K562 (cell line): ENCODE measurements around the gene TMEM184A. TPM values are rescaled to one million over a fixed set of nuclear protein-coding genes. Genes with fewer than 3 reads are reported as not detected.

Experiments used
- ATAC-seq: fragments of 200-7000 bp; cut with Tn5 transposase; 3 replicates; pipeline ENCODE4 v1.9.1; 2020; ENCODE audit warnings: moderate library complexity
- BruUV-seq: library from RNA; stranded (reverse); fragments of 400-500 nt; replicated peaks from 2 replicates; lab custom pipeline; 2021; lab: Mats Ljungman, UMichigan
- CTCF ChIA-PET: fragments of 300-600 bp; formaldehyde crosslinking; extraction: SDS; loops from one replicate; lab custom pipeline; 2021; ENCODE audit warnings: low intra/inter-chr PET ratio; lab: Yijun Ruan, JAX
- POLR2A ChIA-PET: fragments of 300-600, 350-650 bp; sonication (Branson Sonifier 250); formaldehyde crosslinking; extraction: SDS; loops from one replicate; lab custom pipeline; 2021; ENCODE audit warnings: antibody characterized with exemption, inconsistent platforms; lab: Yijun Ruan, JAX
- DNase-seq, 4 experiments: peaks; one replicate each; pipeline versions ENCODE4 v3.0.0 to v3.0.0-alpha.2; 2011 to 2018; ENCODE audit warnings: low spot score in 3 of 4, mixed read lengths in 3 of 4; ENCODE audit errors: extremely low read depth in 1 of 4
- FAIRE-seq: peaks from 2 replicates; lab custom pipeline; 2011; peaks lifted over from hg19 to GRCh38; lab: Jason Lieb, UNC
- H2AFZ ChIP-seq: 2 replicates; pipeline ENCODE4 v1.6.0; 2011; ENCODE audit warnings: low read depth, low read length, control low read depth, inconsistent platforms
- H3K27ac ChIP-seq: fragments of 200-600 bp; 3 replicates; pipeline ENCODE4 v1.8.0; 2011; ENCODE audit warnings: low read depth, mild to moderate bottlenecking, control low read depth, inconsistent platforms, low read length, moderate library complexity, mixed read lengths; ENCODE audit errors: extremely low read depth
- H3K27me3 ChIP-seq, 2 experiments: fragments of 300-600 bp in 1 of 2; 2 replicates in 1 of 2; 3 replicates in 1 of 2; pipeline versions ENCODE4 v1.6.0 to v1.8.0; 2011; ENCODE audit warnings: inconsistent platforms in 2 of 2, low read length in 2 of 2, mild to moderate bottlenecking in 1 of 2, mixed read lengths in 1 of 2, moderate library complexity in 1 of 2; ENCODE audit not compliant: control insufficient read depth in 2 of 2, insufficient read depth in 2 of 2
- H3K36me3 ChIP-seq: fragments of 300-600 bp; 3 replicates; pipeline ENCODE4 v1.8.0; 2011; ENCODE audit warnings: mild to moderate bottlenecking, low read length, inconsistent platforms; ENCODE audit not compliant: control insufficient read depth, insufficient read depth
- H3K4me1 ChIP-seq, 2 experiments: fragments of 200-600 bp in 1 of 2; replicated peaks in 1 of 2; 2 replicates in 1 of 2; 3 replicates in 1 of 2; pipeline versions ENCODE4 v1.5.1 to v1.8.0; 2011; ENCODE audit warnings: inconsistent platforms in 2 of 2, low read length in 2 of 2, mild to moderate bottlenecking in 1 of 2, mixed read lengths in 1 of 2, moderate library complexity in 1 of 2; ENCODE audit not compliant: control insufficient read depth in 2 of 2, insufficient read depth in 2 of 2
- H3K4me2 ChIP-seq: 2 replicates; pipeline ENCODE4 v1.6.1; 2011; ENCODE audit warnings: low read length, control low read depth, inconsistent platforms, mixed read lengths; ENCODE audit not compliant: insufficient read depth
- H3K4me3 ChIP-seq: fragments of 200-600 bp; sonication (generic), shearing (Covaris generic); 2 replicates; pipeline ENCODE4 v1.5.1; 2016; ENCODE audit warnings: control low read depth, inconsistent platforms
- H3K79me2 ChIP-seq: fragments of 200-600 bp; 3 replicates; pipeline ENCODE4 v1.8.0; 2011; ENCODE audit warnings: low read length, inconsistent platforms; ENCODE audit not compliant: control insufficient read depth, insufficient read depth
- H3K9ac ChIP-seq, 2 experiments: 2 replicates each; pipeline versions ENCODE4 v1.6.0 to v1.6.1; 2011; ENCODE audit warnings: low read depth in 2 of 2, low read length in 2 of 2, control low read depth in 1 of 2, inconsistent platforms in 1 of 2, mild to moderate bottlenecking in 1 of 2, mixed read lengths in 1 of 2; ENCODE audit not compliant: insufficient read depth in 1 of 2
- H3K9me1 ChIP-seq: one replicate; pipeline ENCODE4 v1.6.0; 2011; ENCODE audit warnings: inconsistent platforms, mild to moderate bottlenecking, low read length, moderate library complexity; ENCODE audit not compliant: control insufficient read depth, insufficient read depth
- H3K9me3 ChIP-seq: replicated peaks from 2 replicates; pipeline ENCODE4 v1.5.1; 2011; ENCODE audit warnings: low read depth, low read length, inconsistent platforms; ENCODE audit not compliant: control insufficient read depth, insufficient read depth
- H4K20me1 ChIP-seq: replicated peaks from 2 replicates; pipeline ENCODE4 v1.6.1; 2011; ENCODE audit warnings: low read length, inconsistent platforms, mixed read lengths; ENCODE audit not compliant: control insufficient read depth, insufficient read depth
- MCM3 ChIP-seq: fragments of 450-650 bp; IDR thresholded peaks from 2 replicates; pipeline ENCODE4 v1.6.1; 2016
- ZNF507 ChIP-seq: conservative IDR thresholded peaks from 2 replicates; pipeline ENCODE4 v1.6.1; 2017; ENCODE audit warnings: missing genetic modification characterization, missing compliant biosample characterization
- ZNF699 ChIP-seq: fragments of 250-450 bp; sonication (Bioruptor Pico); IDR thresholded peaks from 2 replicates; pipeline ENCODE4 v1.8.0; 2021; ENCODE audit warnings: mild to moderate bottlenecking, moderate library complexity; ENCODE audit not compliant: insufficient replicate concordance
- WGBS: fragments of 100-300 bp; shearing (Covaris generic); methylation state at CpG from one replicate; pipeline ENCODE4 v1.1.6; 2016; ENCODE audit warnings: low coverage, mixed read lengths; ENCODE audit not compliant: insufficient coverage; ENCODE audit errors: missing lambda C conversion rate; 5-methylcytosine and 5-hydroxymethylcytosine counted together
- in situ Hi-C: fragments of 300-500 bp; cut with MboI; formaldehyde crosslinking; loops from 4 replicates; pipeline ENCODE4 v1.15.0; 2018; ENCODE audit warnings: inconsistent platforms, mixed read lengths
- intact Hi-C: fragments of 100-400 bp; cut with micrococcal nuclease; formaldehyde crosslinking; loops from 2 replicates; pipeline ENCODE4 v1.14.2; 2022
- polyA plus RNA-seq, 8 experiments: library from polyadenylated mRNA; depleted of rRNA in 4 of 8; stranded (reverse) in 5 of 8; unstranded in 3 of 8; fragments of >200 nt; fragmentation: Nextera tagmentation in 2 of 8; fragmentation: Illumina TruSeq in 1 of 8; extraction: Ambion mirVana in 2 of 8; extraction: Trizol in 1 of 8; gene quantifications; 2 replicates each; pipeline versions ENCODE4 v1.2.1 to v1.2.3, GENCODE V29; 2011 to 2014; ENCODE audit warnings: inconsistent platforms in 1 of 8, missing spikeins in 1 of 8
- total RNA-seq, 7 experiments: library from RNA; depleted of rRNA in 6 of 7; stranded (reverse); fragments of >200 nt in 6 of 7; fragmentation: Illumina TruSeq in 2 of 7; extraction: Trizol in 2 of 7; gene quantifications; 2 replicates each; pipeline versions ENCODE4 v1.2.1 to v1.2.3, GENCODE V29; 2011 to 2021; ENCODE audit warnings: low replicate concordance in 1 of 7

Gene TMEM184A
- total and polyA plus RNA-seq, 9 of the 15 experiments (the other 6 are each of a cell fraction or from before 2014, with no cell fraction given), result 0.10 to 0.18 (median 0.11) TPM; not detected in 6

DNA sequence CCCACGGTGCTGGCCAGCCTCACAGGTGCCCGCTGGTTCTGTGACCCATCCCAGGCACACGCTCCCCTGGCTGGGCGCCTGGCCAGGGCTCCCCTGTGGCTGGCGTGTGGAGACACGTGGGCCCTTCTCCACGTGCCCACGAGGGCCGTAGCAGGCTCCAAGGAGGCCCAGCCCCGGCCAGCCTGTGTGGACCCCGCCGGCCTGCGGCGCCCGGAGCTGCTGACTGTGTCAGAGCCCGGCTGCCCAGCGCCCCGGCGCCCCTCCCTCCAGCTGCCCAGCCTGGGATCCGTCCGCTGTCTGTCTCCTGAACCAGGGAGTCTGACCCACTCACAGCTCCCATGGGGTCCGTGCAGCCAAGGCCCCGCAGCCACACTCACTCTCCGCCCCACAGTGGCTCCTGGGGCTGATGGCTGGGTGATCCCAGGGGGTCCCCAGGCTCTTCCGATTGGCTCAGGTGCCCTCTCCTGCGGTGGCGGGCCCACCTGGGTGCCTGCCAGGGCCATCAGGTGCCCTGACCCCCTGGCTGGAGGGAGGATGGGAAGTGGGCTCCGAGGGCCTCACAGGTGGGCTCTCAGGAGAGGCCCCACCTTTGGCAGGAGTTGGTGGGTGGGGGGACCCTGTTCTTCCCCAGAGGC, 9.6 kb downstream of the TMEM184A start:
- FAIRE-seq (no peak), ATAC-seq (no peak), DNase-seq (no peak)
- Histone ChIP-seq H3K79me2 (no peaks in the 10 kb centered on the region), H3K9ac (no peak overlapping the region; a peak in 2 of 4 replicates), H3K4me3 (no peak overlapping the region), H2AFZ (no peak overlapping the region), H3K36me3 (peaks cover 12% of the 10 kb centered on the region; the same call in 1 of the 3 replicates), H3K27ac (no peak overlapping the region), H4K20me1 (no peaks in the 10 kb centered on the region), H3K9me1 (no peaks in the 10 kb centered on the region), H3K4me1 (peaks cover 0 to 85% of the 10 kb centered on the region in 2 experiments; a peak in 3 of 5 replicates), H3K4me2 (no peak overlapping the region), H3K9me3 (no peaks in the 10 kb centered on the region), H3K27me3 (peaks cover 0 to 18% of the 10 kb centered on the region in 2 experiments; a peak in 2 of 5 replicates)
- BruUV-seq, result no TSS peak
- intact Hi-C loops, result no loop called here
- WGBS, result 73% methylated on average over 10 of the region's 28 CpGs
- POLR2A ChIA-PET, result interaction anchor here (0.5 to 1.1 kb wide), 2 partner anchors 13 to 19 kb away, joined by 3 to 4 read pairs; no protein-coding TSS in a partner anchor
- TF ChIP-seq ZNF699, result no peak
- TF ChIP-seq MCM3, result no peak
- no peak for TF ChIP-seq ZNF507 (tag)
- TF ChIP-seq, all 486 proteins: peak for 0
- CTCF ChIA-PET, result interaction anchor here (3.1 kb wide), 1 partner anchor 42 kb away, joined by 33 read pairs; the partner anchor contains the start of gene INTS1
- in situ Hi-C loops, result no loop called here
